DOHH2 (cell line): ENCODE results near the gene CFAP92.

Source experiments
- EZH2phosphoT487 ChIP-seq: fragments of 200-600 bp; sonication (generic); IDR thresholded peaks from 2 replicates; pipeline ENCODE4 v1.6.1; 2017; ENCODE audit warnings: borderline replicate concordance, mild to moderate bottlenecking, antibody characterized with exemption, low read length, moderate library complexity, mixed read lengths
- TF ChIP-seq, protein P1 (sequence below): fragments of 200-600 bp; sonication (generic); IDR thresholded peaks from one replicate; pipeline ENCODE4 v1.5.1; 2014; ENCODE audit warnings: antibody characterized with exemption, mild to moderate bottlenecking, low read depth, low read length; ENCODE audit not compliant: poor library complexity, severe bottlenecking

DNA sequence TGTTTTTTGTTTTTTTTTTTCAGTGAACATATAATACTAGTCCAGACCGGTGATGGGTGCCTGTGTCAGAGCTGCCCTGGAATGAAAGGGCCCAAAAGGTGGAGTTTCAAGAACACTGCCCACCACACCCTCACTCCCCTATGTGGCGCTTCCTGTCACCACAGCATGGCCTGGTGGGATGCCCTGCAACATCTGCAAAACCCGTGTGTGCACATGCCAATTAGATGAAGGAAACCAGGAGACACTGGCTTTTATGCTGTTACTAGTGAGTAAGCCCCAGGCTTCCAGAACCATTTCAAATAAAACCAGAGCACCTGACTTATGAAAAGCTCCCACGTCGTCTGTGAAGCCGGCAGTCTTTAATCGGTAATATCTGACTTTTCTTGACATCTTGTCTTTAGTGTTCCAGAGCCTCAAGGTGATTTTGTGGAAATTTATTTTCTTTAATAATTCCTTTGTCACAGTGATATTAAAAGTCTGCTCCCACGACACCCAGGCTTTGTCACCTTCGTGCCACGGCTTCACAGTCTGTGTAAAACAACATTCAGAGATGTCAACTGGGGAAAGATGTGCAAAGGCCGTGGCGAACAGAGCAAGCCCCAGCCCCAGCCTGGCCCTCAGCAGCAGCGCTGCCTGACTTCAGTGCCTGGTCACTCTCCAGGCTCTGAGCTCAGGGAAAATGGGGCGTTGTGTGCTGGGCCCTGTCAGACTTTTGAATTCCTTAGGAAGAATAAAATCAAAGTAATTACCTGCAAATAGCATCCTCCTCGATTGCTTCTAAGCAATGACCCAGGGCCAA lies 6.4 kb downstream of the CFAP92 start:
- TF ChIP-seq, protein P1, sequence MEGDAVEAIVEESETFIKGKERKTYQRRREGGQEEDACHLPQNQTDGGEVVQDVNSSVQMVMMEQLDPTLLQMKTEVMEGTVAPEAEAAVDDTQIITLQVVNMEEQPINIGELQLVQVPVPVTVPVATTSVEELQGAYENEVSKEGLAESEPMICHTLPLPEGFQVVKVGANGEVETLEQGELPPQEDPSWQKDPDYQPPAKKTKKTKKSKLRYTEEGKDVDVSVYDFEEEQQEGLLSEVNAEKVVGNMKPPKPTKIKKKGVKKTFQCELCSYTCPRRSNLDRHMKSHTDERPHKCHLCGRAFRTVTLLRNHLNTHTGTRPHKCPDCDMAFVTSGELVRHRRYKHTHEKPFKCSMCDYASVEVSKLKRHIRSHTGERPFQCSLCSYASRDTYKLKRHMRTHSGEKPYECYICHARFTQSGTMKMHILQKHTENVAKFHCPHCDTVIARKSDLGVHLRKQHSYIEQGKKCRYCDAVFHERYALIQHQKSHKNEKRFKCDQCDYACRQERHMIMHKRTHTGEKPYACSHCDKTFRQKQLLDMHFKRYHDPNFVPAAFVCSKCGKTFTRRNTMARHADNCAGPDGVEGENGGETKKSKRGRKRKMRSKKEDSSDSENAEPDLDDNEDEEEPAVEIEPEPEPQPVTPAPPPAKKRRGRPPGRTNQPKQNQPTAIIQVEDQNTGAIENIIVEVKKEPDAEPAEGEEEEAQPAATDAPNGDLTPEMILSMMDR = no peak
- TF ChIP-seq EZH2phosphoT487 = no peak
